Fibroblast of lung (primary cell): ENCODE measurements around the gene RERE. TPM values are rescaled to one million over a fixed set of nuclear protein-coding genes. Genes with fewer than 3 reads are reported as not detected.
"Not testable (repeated sequence)": the region's sequence is repeated elsewhere in the genome, so short reads cannot be mapped to it uniquely, and the experiment has no call there.

Source experiments
- DNase-seq, 2 donors: peaks; one replicate each; pipeline versions ENCODE4 v3.0.0 to v3.0.0-alpha.2; 2010; ENCODE audit warnings: low read depth in 2 of 2
- H2AFZ ChIP-seq: 2 replicates; pipeline ENCODE4 v1.5.1; 2012; ENCODE audit warnings: low read length, control low read depth, inconsistent platforms
- H3K27ac ChIP-seq: 2 replicates; pipeline ENCODE4 v1.5.1; 2011; ENCODE audit warnings: low read length, control low read depth; ENCODE audit not compliant: insufficient read depth
- H3K27me3 ChIP-seq: 2 replicates; pipeline ENCODE4 v1.5.1; 2011; ENCODE audit warnings: mild to moderate bottlenecking, low read length; ENCODE audit not compliant: control insufficient read depth, insufficient read depth
- H3K36me3 ChIP-seq: 2 replicates; pipeline ENCODE4 v1.5.1; 2011; ENCODE audit warnings: low read length; ENCODE audit not compliant: control insufficient read depth, insufficient read depth
- H3K4me1 ChIP-seq: 2 replicates; pipeline ENCODE4 v1.5.1; 2011; ENCODE audit warnings: low read length; ENCODE audit not compliant: control insufficient read depth, insufficient read depth; ENCODE audit errors: extremely low read depth
- H3K4me2 ChIP-seq: 2 replicates; pipeline ENCODE4 v1.5.1; 2011; ENCODE audit warnings: low read length, control low read depth; ENCODE audit not compliant: insufficient read depth; ENCODE audit errors: extremely low read depth
- H3K4me3 ChIP-seq, 4 experiments: fragments of 200-600 bp in 1 of 4; sonication (generic) in 1 of 4; replicated peaks in 1 of 4; 2 replicates each; pipeline ENCODE4 v1.5.1; 2011 to 2016; ENCODE audit warnings: low read length in 4 of 4, low read depth in 3 of 4, mild to moderate bottlenecking in 3 of 4, control low read depth in 2 of 4, inconsistent platforms in 1 of 4, mixed read lengths in 1 of 4; ENCODE audit not compliant: insufficient read depth in 1 of 4; ENCODE audit errors: control extremely low read depth in 1 of 4
- H3K79me2 ChIP-seq: 2 replicates; pipeline ENCODE4 v1.5.1; 2012; ENCODE audit warnings: mild to moderate bottlenecking, low read length, inconsistent platforms; ENCODE audit not compliant: control insufficient read depth, insufficient read depth
- H3K9ac ChIP-seq: 2 replicates; pipeline ENCODE4 v1.5.1; 2011; ENCODE audit warnings: mild to moderate bottlenecking, low read length, control low read depth; ENCODE audit not compliant: insufficient read depth
- H3K9me3 ChIP-seq: 2 replicates; pipeline ENCODE4 v1.5.1; 2012; ENCODE audit warnings: low read depth, low read length; ENCODE audit not compliant: control insufficient read depth, insufficient read depth
- H4K20me1 ChIP-seq: 2 replicates; pipeline ENCODE4 v1.5.1; 2011; ENCODE audit warnings: low read length; ENCODE audit not compliant: control insufficient read depth, insufficient read depth; ENCODE audit errors: extremely low read depth
- CTCF ChIP-seq, 2 donors: IDR thresholded peaks in 1 of 2; conservative IDR thresholded peaks in 1 of 2; 1 replicate in 1 of 2; 2 replicates in 1 of 2; pipeline ENCODE4 v1.5.1; 2011 to 2012; ENCODE audit warnings: low read length in 2 of 2, control low read depth in 1 of 2, inconsistent platforms in 1 of 2, low read depth in 1 of 2, mild to moderate bottlenecking in 1 of 2
- EZH2 ChIP-seq: IDR thresholded peaks from 2 replicates; pipeline ENCODE4 v1.5.1; 2012; ENCODE audit warnings: low read length, control low read depth, mild to moderate bottlenecking; ENCODE audit errors: missing control alignments
- polyA plus RNA-seq, 2 donors: library from polyadenylated mRNA; depleted of rRNA in 1 of 2; stranded (reverse) in 1 of 2; unstranded in 1 of 2; fragments of >200 nt; gene quantifications; 2 replicates each; pipeline ENCODE4 v1.2.1, GENCODE V29; 2011 to 2012; ENCODE audit warnings: missing spikeins in 1 of 2
- total RNA-seq: library from RNA; depleted of rRNA; stranded (reverse); fragments of >200 nt; gene quantifications from 2 replicates; pipeline ENCODE4 v1.2.1, GENCODE V29; 2014

The RERE gene
- total and polyA plus RNA-seq, 2 donors (not counting 1 experiment from before 2014, with no cell fraction given), result 3.7 to 51.0 TPM

- no peak overlapping the region for H3K27ac ChIP-seq
These were observed 189.7 kb downstream of the RERE start for GRCh38 chr1:8627728-8628127.

DNA sequence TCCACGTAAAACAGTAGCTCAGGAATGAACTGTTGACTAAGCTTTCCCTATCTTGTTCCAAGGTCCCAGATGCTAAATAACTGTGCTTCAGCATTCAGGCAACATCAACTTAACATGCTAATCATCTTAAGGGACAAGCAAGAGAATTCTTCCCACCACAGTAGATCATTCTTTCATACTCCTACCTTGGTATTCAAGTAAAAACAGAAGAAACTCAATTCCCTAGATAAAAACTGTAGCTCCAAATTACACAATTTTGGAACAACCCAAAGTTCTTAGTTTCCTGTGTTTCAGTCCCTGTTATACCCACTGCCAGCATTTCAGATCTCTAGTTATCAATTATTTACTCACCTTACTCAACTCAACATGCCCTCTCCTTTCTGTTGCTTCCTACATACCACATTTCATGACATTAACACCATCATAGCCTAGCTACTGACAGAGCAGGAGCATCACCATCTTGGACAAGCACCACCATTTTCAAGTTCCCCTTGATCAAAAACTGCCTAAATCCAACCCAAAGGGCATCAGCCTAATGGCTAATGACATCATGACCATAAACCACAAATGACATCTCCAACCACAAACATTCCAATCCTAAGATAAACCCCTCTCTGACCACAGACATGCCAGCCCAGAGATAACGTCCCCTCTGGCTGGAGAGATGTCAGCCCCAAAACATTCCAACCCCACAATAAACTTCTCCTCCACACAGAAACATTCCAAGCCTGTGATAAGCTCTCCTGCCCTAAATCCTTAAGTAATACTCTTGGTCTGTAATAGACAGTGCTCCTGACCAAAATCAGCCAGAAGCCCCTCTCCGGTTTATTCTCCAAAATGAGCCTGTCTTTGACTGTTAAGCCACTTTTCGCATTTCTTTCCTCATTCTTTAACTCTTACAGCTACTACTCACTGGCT is 191.2 kb downstream of the RERE start:
- H3K27me3 ChIP-seq, result no peaks in the 10 kb centered on the region
- H4K20me1 ChIP-seq, result no peaks in the 10 kb centered on the region
- H3K27ac ChIP-seq, result peak overlapping the region; percentile 68
- no peaks in the 10 kb centered on the region for H3K9me3 ChIP-seq
- no peaks in the 10 kb centered on the region for H3K79me2 ChIP-seq
- no peak overlapping the region for H3K9ac ChIP-seq
- peaks cover 12% of the 10 kb centered on the region for H3K4me1 ChIP-seq
- no peaks in the 10 kb centered on the region for H3K36me3 ChIP-seq
- TF ChIP-seq EZH2, result no peak
- TF ChIP-seq CTCF (conservative IDR thresholded peaks at IDR 0.05 in 1 of 2, IDR thresholded peaks at IDR 0.05 in 1 of 2; ENCODE audit: low read depth in 1 of 2, low read length in 2 of 2), result no peak
- peak; percentile 88 to 98 for DNase-seq
- no peak overlapping the region for H2AFZ ChIP-seq
- no peak overlapping the region for H3K4me3 ChIP-seq
- no peak overlapping the region for H3K4me2 ChIP-seq

More at GRCh38 chr1:8627728-8628127, 189.7 kb downstream of the RERE start:
- Histone ChIP-seq H2AFZ (no peak overlapping the region), H3K4me3 (no peak overlapping the region), H3K79me2 (no peaks in the 10 kb centered on the region), H3K9ac (no peak overlapping the region), H3K4me2 (no peak overlapping the region), H3K4me1 (peaks cover 12% of the 10 kb centered on the region), H3K27me3 (no peaks in the 10 kb centered on the region), H3K36me3 (no peaks in the 10 kb centered on the region), H3K9me3 (no peaks in the 10 kb centered on the region), H4K20me1 (no peaks in the 10 kb centered on the region)
- no peak for TF ChIP-seq CTCF (conservative IDR thresholded peaks at IDR 0.05 in 1 of 2, IDR thresholded peaks at IDR 0.05 in 1 of 2; ENCODE audit: low read depth in 1 of 2, low read length in 2 of 2)
- no peak for TF ChIP-seq EZH2
- DNase-seq, result no peak

- no peak overlapping the region for H3K4me3 ChIP-seq
- H3K27ac ChIP-seq, result peak overlapping the region; percentile 68
- H3K9ac ChIP-seq, result no peak overlapping the region
- H3K4me1 ChIP-seq, result peaks cover 12% of the 10 kb centered on the region
- no peaks in the 10 kb centered on the region for H3K36me3 ChIP-seq
- no peaks in the 10 kb centered on the region for H4K20me1 ChIP-seq
- DNase-seq, result no peak
- no peaks in the 10 kb centered on the region for H3K79me2 ChIP-seq
- TF ChIP-seq EZH2 (no peak), CTCF (conservative IDR thresholded peaks at IDR 0.05 in 1 of 2, IDR thresholded peaks at IDR 0.05 in 1 of 2; ENCODE audit: low read depth in 1 of 2, low read length in 2 of 2) (no peak)
- no peaks in the 10 kb centered on the region for H3K9me3 ChIP-seq
- no peak overlapping the region for H3K4me2 ChIP-seq
- no peak overlapping the region for H2AFZ ChIP-seq
- no peaks in the 10 kb centered on the region for H3K27me3 ChIP-seq
These were observed 191.9 kb downstream of the RERE start for GRCh38 chr1:8625491-8625890.

GRCh38 chr1:8623651-8624192 is 193.7 kb downstream of the RERE start:
- not testable (repeated sequence) for H3K36me3 ChIP-seq, H4K20me1 ChIP-seq, H3K27ac ChIP-seq, H3K4me2 ChIP-seq, H2AFZ ChIP-seq, H3K9me3 ChIP-seq, DNase-seq, H3K9ac ChIP-seq, H3K4me3 ChIP-seq, H3K27me3 ChIP-seq, H3K4me1 ChIP-seq, H3K79me2 ChIP-seq
